KOPT-K1 (cell line): ENCODE results near the gene KLHL36.
"Not testable (repeated sequence)": the region's sequence is repeated elsewhere in the genome, so short reads cannot be mapped to it uniquely, and the experiment has no call there.

Experiments used
- H3K27ac ChIP-seq: fragments of 200-600 bp; sonication (generic); 2 replicates; pipeline ENCODE4 v1.5.1; 2016; ENCODE audit warnings: antibody characterized with exemption, mild to moderate bottlenecking, low read depth, low read length; ENCODE audit not compliant: poor library complexity, severe bottlenecking
- H3K36me3 ChIP-seq: fragments of 200-600 bp; sonication (generic); 2 replicates; pipeline ENCODE4 v1.5.1; 2017; ENCODE audit warnings: antibody characterized with exemption, mild to moderate bottlenecking, low read length, moderate library complexity; ENCODE audit not compliant: insufficient read depth
- H3K9me3 ChIP-seq: fragments of 200-600 bp; sonication (generic); 2 replicates; pipeline ENCODE4 v1.5.1; 2017; ENCODE audit warnings: antibody characterized with exemption, low read length, mild to moderate bottlenecking; ENCODE audit not compliant: insufficient read depth, poor library complexity, severe bottlenecking

Gene KLHL36

DNA sequence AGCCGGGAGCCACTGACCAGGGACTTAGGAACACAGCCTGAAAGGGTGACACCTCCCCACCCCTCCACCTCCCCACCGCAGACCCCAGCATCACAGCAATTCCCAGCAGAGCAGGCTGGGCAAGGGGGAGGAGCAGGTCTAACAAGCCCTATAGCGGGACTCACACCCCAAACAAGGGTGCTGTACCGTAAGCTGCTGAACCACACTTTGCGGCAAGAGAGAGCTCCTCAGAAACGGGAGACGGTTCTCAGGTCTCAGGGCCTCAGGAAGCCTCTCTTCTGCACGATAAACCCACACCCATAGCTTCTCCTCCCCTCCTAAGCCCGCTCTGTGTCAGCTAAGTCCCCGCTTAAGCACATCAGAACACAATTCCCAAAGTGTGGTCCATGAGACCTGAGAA, 18.7 kb upstream of the KLHL36 start:
- Histone ChIP-seq H3K9me3 (no peaks in the 10 kb centered on the region), H3K27ac (no peak overlapping the region), H3K36me3 (no peaks in the 10 kb centered on the region)

GRCh38 chr16:84630009-84630408, 18.3 kb upstream of the KLHL36 start:
- Histone ChIP-seq H3K9me3 (no peaks in the 10 kb centered on the region), H3K36me3 (no peaks in the 10 kb centered on the region), H3K27ac (no peak overlapping the region)

DNA sequence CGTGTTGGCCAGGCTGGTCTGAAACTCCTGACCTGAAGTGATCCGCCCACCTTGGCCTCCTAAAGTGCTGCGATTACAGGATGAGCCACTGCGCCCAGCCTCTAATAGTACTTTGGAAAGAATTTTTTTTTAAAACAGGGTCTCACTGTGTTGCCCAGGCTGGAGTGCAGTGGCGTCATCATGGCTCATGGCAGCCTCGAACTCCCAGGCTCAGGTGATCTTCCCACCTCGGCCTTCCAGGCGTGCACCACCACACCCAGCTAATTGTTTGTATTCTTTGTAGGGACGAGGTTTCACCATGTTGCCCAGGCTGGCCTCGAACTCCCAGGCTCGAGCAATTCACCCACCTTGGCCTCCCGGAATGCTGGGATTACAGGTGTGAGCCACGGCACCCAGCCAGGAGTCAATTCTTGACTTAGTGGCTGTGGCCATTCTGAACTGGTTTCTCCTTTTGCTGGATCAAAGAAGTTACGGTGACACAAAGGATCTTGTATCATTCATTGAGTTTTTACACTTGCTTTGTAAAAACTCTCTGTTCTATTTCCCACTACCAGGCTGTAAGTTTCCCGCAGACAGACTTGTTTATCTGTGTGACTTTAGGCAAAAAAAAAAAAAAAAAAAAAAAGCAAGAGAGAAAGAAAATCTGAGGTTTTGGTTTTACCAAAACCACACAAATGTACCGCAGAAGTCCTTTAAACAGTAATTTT, 17.7 kb upstream of the KLHL36 start:
- no peaks in the 10 kb centered on the region for H3K36me3 ChIP-seq
- no peaks in the 10 kb centered on the region for H3K9me3 ChIP-seq
- H3K27ac ChIP-seq, result no peak overlapping the region

DNA sequence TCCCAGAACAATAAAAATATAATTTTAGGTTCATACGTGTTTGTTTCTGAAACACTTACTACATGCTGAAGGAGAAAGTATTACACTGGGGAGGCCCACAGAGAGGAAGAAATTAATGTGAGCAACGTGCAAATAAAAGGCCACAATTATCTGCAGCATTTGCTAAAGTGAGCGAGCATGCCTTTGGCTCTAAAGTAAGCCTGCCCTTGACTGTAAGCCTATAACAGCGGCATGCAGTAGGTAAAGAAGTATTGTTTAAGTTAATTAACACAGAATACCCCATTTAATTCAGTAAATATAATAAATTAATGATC, 17.2 kb upstream of the KLHL36 start:
- H3K27ac ChIP-seq, result no peak overlapping the region
- H3K9me3 ChIP-seq, result no peaks in the 10 kb centered on the region
- no peaks in the 10 kb centered on the region for H3K36me3 ChIP-seq

GRCh38 chr16:84631886-84632285, 16.4 kb upstream of the KLHL36 start:
- Histone ChIP-seq H3K36me3 (no peaks in the 10 kb centered on the region), H3K27ac (no peak overlapping the region), H3K9me3 (no peaks in the 10 kb centered on the region)

DNA sequence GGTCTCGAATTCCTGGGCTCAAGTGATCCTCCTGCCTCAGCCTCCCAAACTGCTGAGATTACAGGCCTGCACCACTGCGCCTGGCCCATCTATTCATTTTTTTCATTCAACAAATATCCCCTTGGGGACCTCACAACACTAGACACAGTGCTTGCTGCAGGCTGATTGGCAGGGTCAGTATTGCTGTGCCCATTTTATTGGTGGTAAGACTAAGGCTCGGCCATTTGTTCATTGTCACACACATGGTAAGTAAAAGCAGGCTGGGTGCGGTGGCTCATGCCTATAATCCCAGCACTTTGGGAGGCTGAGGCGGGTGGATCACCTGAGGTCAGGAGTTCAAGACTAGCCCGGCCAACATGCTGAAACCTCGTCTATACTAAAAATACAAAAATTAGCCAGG, 15.4 kb upstream of the KLHL36 start:
- H3K27ac ChIP-seq, H3K36me3 ChIP-seq: not testable (repeated sequence)

GRCh38 chr16:84633622-84634021, 14.7 kb upstream of the KLHL36 start:
- H3K9me3 ChIP-seq, result no peaks in the 10 kb centered on the region
- H3K27ac ChIP-seq, result no peak overlapping the region
- H3K36me3 ChIP-seq, result no peaks in the 10 kb centered on the region

More for the DNA sequence above, 15.4 kb upstream of the KLHL36 start:
- H3K9me3 ChIP-seq, result not testable (repeated sequence)

- no peak overlapping the region for H3K27ac ChIP-seq
- H3K9me3 ChIP-seq, result no peaks in the 10 kb centered on the region
- H3K36me3 ChIP-seq, result no peaks in the 10 kb centered on the region
These were observed 12.6 kb upstream of the KLHL36 start for GRCh38 chr16:84635702-84636101.

DNA sequence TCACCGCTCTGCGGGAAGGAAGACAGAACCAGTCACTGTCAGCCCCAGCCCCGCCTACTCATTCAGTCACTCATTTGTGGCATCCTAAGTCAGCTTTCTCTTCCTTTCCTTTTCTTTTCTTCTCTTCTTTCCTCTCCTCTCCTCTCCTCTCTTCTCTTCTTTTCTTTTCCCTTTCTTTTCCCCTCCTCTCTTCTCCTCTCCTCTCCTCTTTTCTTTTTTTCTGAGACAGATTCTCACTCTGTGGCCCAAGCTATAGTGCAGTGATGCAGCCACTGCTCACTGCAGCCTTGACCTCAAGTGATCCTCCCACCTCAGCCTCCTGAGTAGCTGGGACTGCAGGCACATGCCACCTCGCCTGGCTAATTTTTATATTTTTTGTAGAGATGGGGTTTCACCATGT, 10.6 kb upstream of the KLHL36 start:
- no peak overlapping the region for H3K27ac ChIP-seq
- H3K9me3 ChIP-seq, result no peaks in the 10 kb centered on the region

GRCh38 chr16:84638231-84638806, 10.0 kb upstream of the KLHL36 start:
- no peak overlapping the region for H3K27ac ChIP-seq
- no peaks in the 10 kb centered on the region for H3K36me3 ChIP-seq
- H3K9me3 ChIP-seq, result no peaks in the 10 kb centered on the region

More for the DNA sequence above, 10.6 kb upstream of the KLHL36 start:
- H3K36me3 ChIP-seq, result no peaks in the 10 kb centered on the region

GRCh38 chr16:84640145-84640544, 8.2 kb upstream of the KLHL36 start:
- H3K36me3 ChIP-seq, result no peaks in the 10 kb centered on the region
- H3K9me3 ChIP-seq, result no peaks in the 10 kb centered on the region
- H3K27ac ChIP-seq, result no peak overlapping the region

- no peak overlapping the region for H3K27ac ChIP-seq
- no peaks in the 10 kb centered on the region for H3K36me3 ChIP-seq
These were observed 6.5 kb upstream of the KLHL36 start for GRCh38 chr16:84641643-84642358.

DNA sequence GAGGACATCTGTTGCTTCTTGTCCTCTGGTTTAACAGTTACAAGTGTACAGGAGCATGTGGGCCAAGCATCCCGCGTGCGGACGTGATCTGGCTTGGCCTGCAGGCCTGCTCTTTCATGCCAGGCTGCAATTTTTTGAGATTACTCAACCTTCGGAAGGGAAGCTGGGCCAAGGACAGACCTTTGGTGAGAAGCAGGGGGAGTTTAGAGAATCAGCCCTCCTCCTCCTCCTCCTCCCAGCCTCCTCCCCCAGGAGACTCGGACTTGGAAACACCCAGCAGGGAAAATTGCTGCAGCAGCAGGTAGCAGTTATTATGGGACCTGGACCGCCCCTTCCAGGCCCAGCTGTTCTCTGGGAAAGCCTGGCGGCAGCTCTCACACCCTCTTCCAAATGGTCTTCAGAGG, 5.1 kb upstream of the KLHL36 start:
- H3K36me3 ChIP-seq, result no peaks in the 10 kb centered on the region
- no peak overlapping the region for H3K27ac ChIP-seq
- H3K9me3 ChIP-seq, result no peaks in the 10 kb centered on the region

More at GRCh38 chr16:84641643-84642358, 6.5 kb upstream of the KLHL36 start:
- H3K9me3 ChIP-seq, result no peaks in the 10 kb centered on the region

DNA sequence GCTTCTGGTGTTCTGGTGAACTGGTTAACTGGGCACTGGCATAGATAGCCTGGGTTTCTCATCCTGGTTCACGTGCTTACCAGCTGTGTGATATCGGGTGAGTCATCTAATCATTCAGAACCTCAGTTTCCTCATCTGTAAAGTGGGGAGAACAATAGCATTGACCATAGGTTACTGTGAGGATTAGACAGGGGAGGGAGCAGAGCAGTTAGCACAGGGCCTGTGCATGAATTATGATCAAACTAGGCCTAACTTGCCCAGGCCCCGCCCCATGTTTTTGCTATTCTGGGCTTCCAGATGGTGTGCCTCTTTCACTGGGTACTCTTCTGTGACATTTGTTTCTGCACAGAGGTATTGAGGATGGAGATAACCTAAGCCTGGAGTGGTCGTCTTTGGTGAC, 4.6 kb upstream of the KLHL36 start:
- Histone ChIP-seq H3K36me3 (no peaks in the 10 kb centered on the region), H3K27ac (no peak overlapping the region), H3K9me3 (no peaks in the 10 kb centered on the region)

DNA sequence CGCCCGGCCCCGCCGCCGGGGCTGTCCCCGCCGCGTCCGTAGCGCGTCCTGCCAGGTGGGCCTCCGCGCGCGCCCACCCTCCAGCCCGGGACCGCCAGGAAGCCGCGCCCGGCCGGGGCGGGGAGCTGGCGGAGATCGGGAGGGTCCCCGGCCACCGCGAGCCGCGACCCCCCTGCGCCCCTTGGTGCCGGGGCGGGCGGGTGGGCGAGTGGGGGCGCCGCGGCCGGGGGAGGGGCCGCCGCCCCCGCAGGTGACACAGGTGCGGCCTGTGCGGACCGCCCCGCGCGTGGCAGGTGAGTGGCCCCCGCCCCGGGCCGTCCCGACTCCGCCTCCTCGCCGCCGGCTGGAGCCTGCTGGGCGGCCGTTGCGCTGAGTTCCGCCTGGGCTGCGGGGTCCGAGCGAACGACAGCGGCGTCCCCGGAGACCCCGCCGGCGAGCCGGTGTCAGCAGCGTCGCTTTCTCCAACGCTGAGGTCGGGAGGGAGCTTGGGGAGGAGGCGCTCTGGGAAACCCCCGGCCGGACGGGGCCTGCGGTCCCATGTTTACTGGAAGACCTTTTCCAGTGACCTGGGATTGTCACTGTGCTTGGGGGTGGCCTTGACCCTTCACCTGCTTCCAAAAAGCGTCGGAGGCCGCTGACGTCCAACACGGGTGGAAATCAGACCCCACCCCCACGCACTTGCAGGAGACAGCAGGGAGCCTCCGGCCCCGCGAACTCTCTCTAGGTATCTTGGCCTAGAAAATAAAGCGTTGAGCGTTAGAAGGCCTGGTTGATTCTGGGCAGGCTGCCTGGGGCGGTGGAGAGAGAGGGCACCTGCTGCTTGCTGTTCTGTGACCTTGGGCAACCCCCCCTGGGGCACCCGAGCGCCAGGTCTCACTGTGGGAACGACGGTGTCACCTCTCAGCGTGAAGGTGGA, 542 bp downstream of the KLHL36 start:
- no peaks in the 10 kb centered on the region for H3K36me3 ChIP-seq
- no peak overlapping the region for H3K27ac ChIP-seq
- H3K9me3 ChIP-seq, result peaks cover 3% of the 10 kb centered on the region
